K562 (cell line): ENCODE measurements around the gene CD96. TPM values are rescaled to one million over a fixed set of nuclear protein-coding genes. Genes with fewer than 3 reads are reported as not detected.
A peak's percentile ranks its signal among the peaks of the same experiment; 100 is the strongest.

ENCODE experiments used
- ATAC-seq: fragments of 200-7000 bp; cut with Tn5 transposase; 3 replicates; pipeline ENCODE4 v1.9.1; 2020; ENCODE audit warnings: moderate library complexity
- BruUV-seq: library from RNA; stranded (reverse); fragments of 400-500 nt; replicated peaks from 2 replicates; lab custom pipeline; 2021; lab: Mats Ljungman, UMichigan
- CTCF ChIA-PET: fragments of 300-600 bp; formaldehyde crosslinking; extraction: SDS; loops from one replicate; lab custom pipeline; 2021; ENCODE audit warnings: low intra/inter-chr PET ratio; lab: Yijun Ruan, JAX
- POLR2A ChIA-PET: fragments of 300-600, 350-650 bp; sonication (Branson Sonifier 250); formaldehyde crosslinking; extraction: SDS; loops from one replicate; lab custom pipeline; 2021; ENCODE audit warnings: antibody characterized with exemption, inconsistent platforms; lab: Yijun Ruan, JAX
- DNase-seq, 4 experiments: peaks; one replicate each; pipeline versions ENCODE4 v3.0.0 to v3.0.0-alpha.2; 2011 to 2018; ENCODE audit warnings: low spot score in 3 of 4, mixed read lengths in 3 of 4; ENCODE audit errors: extremely low read depth in 1 of 4
- FAIRE-seq: peaks from 2 replicates; lab custom pipeline; 2011; peaks lifted over from hg19 to GRCh38; lab: Jason Lieb, UNC
- H2AFZ ChIP-seq: 2 replicates; pipeline ENCODE4 v1.6.0; 2011; ENCODE audit warnings: low read depth, low read length, control low read depth, inconsistent platforms
- H3K27ac ChIP-seq: fragments of 200-600 bp; 3 replicates; pipeline ENCODE4 v1.8.0; 2011; ENCODE audit warnings: low read depth, mild to moderate bottlenecking, control low read depth, inconsistent platforms, low read length, moderate library complexity, mixed read lengths; ENCODE audit errors: extremely low read depth
- H3K27me3 ChIP-seq, 2 experiments: fragments of 300-600 bp in 1 of 2; 2 replicates in 1 of 2; 3 replicates in 1 of 2; pipeline versions ENCODE4 v1.6.0 to v1.8.0; 2011; ENCODE audit warnings: inconsistent platforms in 2 of 2, low read length in 2 of 2, mild to moderate bottlenecking in 1 of 2, mixed read lengths in 1 of 2, moderate library complexity in 1 of 2; ENCODE audit not compliant: control insufficient read depth in 2 of 2, insufficient read depth in 2 of 2
- H3K36me3 ChIP-seq: fragments of 300-600 bp; 3 replicates; pipeline ENCODE4 v1.8.0; 2011; ENCODE audit warnings: mild to moderate bottlenecking, low read length, inconsistent platforms; ENCODE audit not compliant: control insufficient read depth, insufficient read depth
- H3K4me1 ChIP-seq, 2 experiments: fragments of 200-600 bp in 1 of 2; replicated peaks in 1 of 2; 2 replicates in 1 of 2; 3 replicates in 1 of 2; pipeline versions ENCODE4 v1.5.1 to v1.8.0; 2011; ENCODE audit warnings: inconsistent platforms in 2 of 2, low read length in 2 of 2, mild to moderate bottlenecking in 1 of 2, mixed read lengths in 1 of 2, moderate library complexity in 1 of 2; ENCODE audit not compliant: control insufficient read depth in 2 of 2, insufficient read depth in 2 of 2
- H3K4me2 ChIP-seq: 2 replicates; pipeline ENCODE4 v1.6.1; 2011; ENCODE audit warnings: low read length, control low read depth, inconsistent platforms, mixed read lengths; ENCODE audit not compliant: insufficient read depth
- H3K4me3 ChIP-seq: fragments of 200-600 bp; sonication (generic), shearing (Covaris generic); 2 replicates; pipeline ENCODE4 v1.5.1; 2016; ENCODE audit warnings: control low read depth, inconsistent platforms
- H3K79me2 ChIP-seq: fragments of 200-600 bp; 3 replicates; pipeline ENCODE4 v1.8.0; 2011; ENCODE audit warnings: low read length, inconsistent platforms; ENCODE audit not compliant: control insufficient read depth, insufficient read depth
- H3K9ac ChIP-seq, 2 experiments: 2 replicates each; pipeline versions ENCODE4 v1.6.0 to v1.6.1; 2011; ENCODE audit warnings: low read depth in 2 of 2, low read length in 2 of 2, control low read depth in 1 of 2, inconsistent platforms in 1 of 2, mild to moderate bottlenecking in 1 of 2, mixed read lengths in 1 of 2; ENCODE audit not compliant: insufficient read depth in 1 of 2
- H3K9me1 ChIP-seq: one replicate; pipeline ENCODE4 v1.6.0; 2011; ENCODE audit warnings: inconsistent platforms, mild to moderate bottlenecking, low read length, moderate library complexity; ENCODE audit not compliant: control insufficient read depth, insufficient read depth
- H3K9me3 ChIP-seq: replicated peaks from 2 replicates; pipeline ENCODE4 v1.5.1; 2011; ENCODE audit warnings: low read depth, low read length, inconsistent platforms; ENCODE audit not compliant: control insufficient read depth, insufficient read depth
- H4K20me1 ChIP-seq: replicated peaks from 2 replicates; pipeline ENCODE4 v1.6.1; 2011; ENCODE audit warnings: low read length, inconsistent platforms, mixed read lengths; ENCODE audit not compliant: control insufficient read depth, insufficient read depth
- DLX4 ChIP-seq: fragments of 250-450 bp; sonication (Bioruptor Pico); IDR thresholded peaks from 2 replicates; pipeline ENCODE4 v1.6.1; 2021; ENCODE audit warnings: mild to moderate bottlenecking
- HLTF ChIP-seq: fragments of 450-650 bp; IDR thresholded peaks from 2 replicates; pipeline ENCODE4 v1.6.1; 2016
- IFI16 ChIP-seq: fragments of 250-450 bp; sonication (Bioruptor Pico); IDR thresholded peaks from 2 replicates; pipeline ENCODE4 v2.1.2; 2022; ENCODE audit warnings: mild to moderate bottlenecking, inconsistent platforms
- SIN3B ChIP-seq: fragments of 450-650 bp; IDR thresholded peaks from 2 replicates; pipeline ENCODE4 v1.6.1; 2017; ENCODE audit warnings: low read depth, mild to moderate bottlenecking, moderate library complexity
- SMC3 ChIP-seq: conservative IDR thresholded peaks from 2 replicates; pipeline ENCODE4 v1.6.1; 2011; ENCODE audit warnings: low read depth, low read length, improper control_type of control experiment; ENCODE audit not compliant: insufficient read depth
- U2AF2 ChIP-seq: fragments of 200-400 bp; formaldehyde crosslinking; optimal IDR thresholded peaks from 2 replicates; pipeline ENCODE3; 2017; ENCODE audit warnings: low read depth, mild to moderate bottlenecking, low read length
- ZNF324 ChIP-seq: fragments of 250-450 bp; sonication (Bioruptor Pico); IDR thresholded peaks from 2 replicates; pipeline ENCODE4 v1.4.0; 2020; ENCODE audit warnings: mild to moderate bottlenecking
- WGBS: fragments of 100-300 bp; shearing (Covaris generic); methylation state at CpG from one replicate; pipeline ENCODE4 v1.1.6; 2016; ENCODE audit warnings: low coverage, mixed read lengths; ENCODE audit not compliant: insufficient coverage; ENCODE audit errors: missing lambda C conversion rate; 5-methylcytosine and 5-hydroxymethylcytosine counted together
- in situ Hi-C: fragments of 300-500 bp; cut with MboI; formaldehyde crosslinking; loops from 4 replicates; pipeline ENCODE4 v1.15.0; 2018; ENCODE audit warnings: inconsistent platforms, mixed read lengths
- intact Hi-C: fragments of 100-400 bp; cut with micrococcal nuclease; formaldehyde crosslinking; loops from 2 replicates; pipeline ENCODE4 v1.14.2; 2022
- polyA plus RNA-seq, 8 experiments: library from polyadenylated mRNA; depleted of rRNA in 4 of 8; stranded (reverse) in 5 of 8; unstranded in 3 of 8; fragments of >200 nt; fragmentation: Nextera tagmentation in 2 of 8; fragmentation: Illumina TruSeq in 1 of 8; extraction: Ambion mirVana in 2 of 8; extraction: Trizol in 1 of 8; gene quantifications; 2 replicates each; pipeline versions ENCODE4 v1.2.1 to v1.2.3, GENCODE V29; 2011 to 2014; ENCODE audit warnings: inconsistent platforms in 1 of 8, missing spikeins in 1 of 8
- total RNA-seq, 7 experiments: library from RNA; depleted of rRNA in 6 of 7; stranded (reverse); fragments of >200 nt in 6 of 7; fragmentation: Illumina TruSeq in 2 of 7; extraction: Trizol in 2 of 7; gene quantifications; 2 replicates each; pipeline versions ENCODE4 v1.2.1 to v1.2.3, GENCODE V29; 2011 to 2021; ENCODE audit warnings: low replicate concordance in 1 of 7
- TF ChIP-seq, protein P1 (sequence below): fragments of 450-650 bp; IDR thresholded peaks from 2 replicates; pipeline ENCODE4 v1.6.1; 2018; ENCODE audit warnings: mild to moderate bottlenecking, low read depth; ENCODE audit not compliant: partially characterized antibody
- TF ChIP-seq, protein P2 (sequence below): fragments of 250-450 bp; sonication (Bioruptor Pico); IDR thresholded peaks from 2 replicates; pipeline ENCODE4 v1.5.0; 2021
- TF ChIP-seq, protein P3 (sequence below), 2 experiments: fragments of 450-650 bp; conservative IDR thresholded peaks; 2 replicates each; pipeline ENCODE4 v1.6.1; 2017; ENCODE audit warnings: mild to moderate bottlenecking in 2 of 2, moderate library complexity in 2 of 2

The CD96 gene
- total and polyA plus RNA-seq, 9 of the 15 experiments (the other 6 are each of a cell fraction or from before 2014, with no cell fraction given), result 0.32 to 5.7 (median 1.2) TPM

DNA sequence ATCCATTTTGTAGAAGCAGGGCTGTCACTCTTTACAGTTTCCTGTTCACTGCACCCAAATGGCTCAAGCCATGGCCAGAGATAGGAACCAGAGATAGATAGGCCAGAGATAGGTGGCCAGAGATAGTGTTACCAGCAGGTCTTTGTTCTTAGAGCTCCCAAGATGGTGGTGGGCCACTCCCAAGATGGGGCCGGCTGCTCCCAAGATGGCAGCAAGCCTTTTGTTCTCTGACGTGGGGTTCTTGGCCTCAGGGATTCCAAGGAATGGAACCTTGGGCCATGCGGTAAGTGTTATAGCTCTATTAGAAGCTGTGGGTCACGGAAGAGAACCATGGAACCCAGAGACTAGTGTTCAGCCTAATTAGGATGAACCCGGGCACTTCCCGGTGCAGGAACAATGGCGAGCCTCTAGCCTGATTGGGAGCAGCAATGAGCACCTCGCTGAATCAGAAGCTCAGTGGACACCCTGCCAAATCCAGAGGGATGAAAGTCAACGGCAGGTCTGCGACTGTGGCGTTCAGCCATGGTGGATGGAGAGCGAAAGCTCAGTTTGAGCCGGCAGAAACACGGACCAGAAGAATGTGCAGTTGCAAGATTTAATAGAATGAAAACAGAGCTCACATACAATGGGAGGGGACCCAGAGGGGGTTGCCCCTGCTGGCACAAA lies 45.0 kb upstream of the CD96 start (continued):
- TF ChIP-seq IFI16 (CRISPR knock-in tag) (no peak), HLTF (no peak)
- TF ChIP-seq, protein P1, sequence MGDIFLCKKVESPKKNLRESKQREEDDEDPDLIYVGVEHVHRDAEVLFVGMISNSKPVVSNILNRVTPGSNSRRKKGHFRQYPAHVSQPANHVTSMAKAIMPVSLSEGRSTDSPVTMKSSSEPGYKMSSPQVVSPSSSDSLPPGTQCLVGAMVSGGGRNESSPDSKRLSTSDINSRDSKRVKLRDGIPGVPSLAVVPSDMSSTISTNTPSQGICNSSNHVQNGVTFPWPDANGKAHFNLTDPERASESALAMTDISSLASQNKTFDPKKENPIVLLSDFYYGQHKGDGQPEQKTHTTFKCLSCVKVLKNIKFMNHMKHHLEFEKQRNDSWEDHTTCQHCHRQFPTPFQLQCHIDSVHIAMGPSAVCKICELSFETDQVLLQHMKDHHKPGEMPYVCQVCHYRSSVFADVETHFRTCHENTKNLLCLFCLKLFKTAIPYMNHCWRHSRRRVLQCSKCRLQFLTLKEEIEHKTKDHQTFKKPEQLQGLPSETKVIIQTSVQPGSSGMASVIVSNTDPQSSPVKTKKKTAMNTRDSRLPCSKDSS, result no peak
- TF ChIP-seq, protein P2, sequence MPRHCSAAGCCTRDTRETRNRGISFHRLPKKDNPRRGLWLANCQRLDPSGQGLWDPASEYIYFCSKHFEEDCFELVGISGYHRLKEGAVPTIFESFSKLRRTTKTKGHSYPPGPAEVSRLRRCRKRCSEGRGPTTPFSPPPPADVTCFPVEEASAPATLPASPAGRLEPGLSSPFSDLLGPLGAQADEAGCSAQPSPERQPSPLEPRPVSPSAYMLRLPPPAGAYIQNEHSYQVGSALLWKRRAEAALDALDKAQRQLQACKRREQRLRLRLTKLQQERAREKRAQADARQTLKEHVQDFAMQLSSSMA, result peak; percentile 65; the same call in 1 of the 2 replicates
- TF ChIP-seq, protein P3, sequence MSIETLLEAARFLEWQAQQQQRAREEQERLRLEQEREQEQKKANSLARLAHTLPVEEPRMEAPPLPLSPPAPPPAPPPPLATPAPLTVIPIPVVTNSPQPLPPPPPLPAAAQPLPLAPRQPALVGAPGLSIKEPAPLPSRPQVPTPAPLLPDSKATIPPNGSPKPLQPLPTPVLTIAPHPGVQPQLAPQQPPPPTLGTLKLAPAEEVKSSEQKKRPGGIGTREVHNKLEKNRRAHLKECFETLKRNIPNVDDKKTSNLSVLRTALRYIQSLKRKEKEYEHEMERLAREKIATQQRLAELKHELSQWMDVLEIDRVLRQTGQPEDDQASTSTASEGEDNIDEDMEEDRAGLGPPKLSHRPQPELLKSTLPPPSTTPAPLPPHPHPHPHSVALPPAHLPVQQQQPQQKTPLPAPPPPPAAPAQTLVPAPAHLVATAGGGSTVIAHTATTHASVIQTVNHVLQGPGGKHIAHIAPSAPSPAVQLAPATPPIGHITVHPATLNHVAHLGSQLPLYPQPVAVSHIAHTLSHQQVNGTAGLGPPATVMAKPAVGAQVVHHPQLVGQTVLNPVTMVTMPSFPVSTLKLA (conservative IDR thresholded peaks at IDR 0.05), result no peak

DNA sequence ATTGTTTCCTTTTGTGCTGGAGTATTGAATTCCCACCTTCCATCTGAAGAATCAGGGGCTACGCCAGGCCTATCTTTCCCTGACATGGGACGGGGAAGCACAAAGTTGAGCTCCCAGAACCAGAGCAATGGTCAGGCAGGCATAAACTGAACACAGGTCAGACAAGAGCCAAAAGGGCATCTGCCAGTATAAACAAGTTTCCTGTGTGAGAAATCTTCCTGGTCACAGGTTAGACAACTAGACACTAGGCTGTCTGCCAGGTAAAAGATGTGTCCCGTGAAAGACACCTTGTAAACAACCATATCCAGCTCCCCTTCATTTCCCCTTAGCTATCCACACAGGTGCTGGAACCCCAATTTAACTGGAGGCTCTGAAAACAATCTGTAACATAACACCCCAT lies 44.0 kb upstream of the CD96 start:
- Histone ChIP-seq H3K36me3 (no peaks in the 10 kb centered on the region), H3K4me1 (no peaks in the 10 kb centered on the region), H3K27me3 (no peaks in the 10 kb centered on the region), H3K4me3 (no peak overlapping the region), H2AFZ (no peak overlapping the region), H3K9me1 (no peaks in the 10 kb centered on the region), H4K20me1 (no peaks in the 10 kb centered on the region), H3K27ac (no peak overlapping the region), H3K79me2 (no peaks in the 10 kb centered on the region), H3K9ac (no peak overlapping the region), H3K9me3 (no peaks in the 10 kb centered on the region), H3K4me2 (no peak overlapping the region)
- no TSS peak for BruUV-seq
- WGBS, result 0% methylated on average over 1 of the region's 3 CpGs
- ChIA-PET POLR2A (no interaction called here), CTCF (no interaction called here)
- in situ Hi-C loops (loop anchor here (25.0 kb wide), 1 partner anchor 1761 kb away; no protein-coding TSS in a partner anchor), intact Hi-C loops (no loop called here)
- DNase-seq, result no peak
- TF ChIP-seq ZNF324 (CRISPR knock-in tag) (no peak), SMC3 (no peak), DLX4 (CRISPR knock-in tag) (no peak), U2AF2 (no peak), SIN3B (no peak)
- FAIRE-seq, result no peak
- ATAC-seq, result no peak
